Esophagus (tissue), 2 donors: ENCODE measurements around the gene S100A7. TPM values are rescaled to one million over a fixed set of nuclear protein-coding genes. Genes with fewer than 3 reads are reported as not detected.

Experiments
- H3K27ac ChIP-seq, 2 donors: one replicate each; pipeline ENCODE4 v1.5.1; 2013; ENCODE audit warnings: low read depth in 2 of 2, mild to moderate bottlenecking in 2 of 2, inconsistent platforms in 1 of 2, low read length in 1 of 2, moderate library complexity in 1 of 2
- H3K27me3 ChIP-seq, 2 donors: one replicate each; pipeline ENCODE4 v1.6.1; 2013; ENCODE audit warnings: low read length in 2 of 2, control low read depth in 1 of 2, mild to moderate bottlenecking in 1 of 2; ENCODE audit not compliant: insufficient read depth in 2 of 2, control insufficient read depth in 1 of 2
- H3K36me3 ChIP-seq, 2 donors: one replicate each; pipeline ENCODE4 v1.6.1; 2013; ENCODE audit warnings: low read length in 1 of 2; ENCODE audit not compliant: control insufficient read depth in 2 of 2, insufficient read depth in 2 of 2
- H3K4me1 ChIP-seq, 2 donors: one replicate each; pipeline ENCODE4 v1.6.1; 2013; ENCODE audit warnings: low read length in 1 of 2; ENCODE audit not compliant: control insufficient read depth in 2 of 2, insufficient read depth in 2 of 2
- H3K4me3 ChIP-seq, 2 donors: one replicate each; pipeline ENCODE4 v1.5.1; 2013; ENCODE audit warnings: low read length in 2 of 2, mild to moderate bottlenecking in 2 of 2, low read depth in 1 of 2, moderate library complexity in 1 of 2
- H3K9me3 ChIP-seq, 2 donors: one replicate each; pipeline ENCODE4 v1.6.1; 2013; ENCODE audit warnings: mild to moderate bottlenecking in 2 of 2, low read depth in 1 of 2, low read length in 1 of 2, moderate library complexity in 1 of 2; ENCODE audit not compliant: control insufficient read depth in 2 of 2, insufficient read depth in 1 of 2
- WGBS, 2 donors: extraction: QIAGEN DNeasy Blood & Tissue Kit; methylation state at CpG; one replicate each; pipeline ENCODE4 v1.1.7; 2013; 5-methylcytosine and 5-hydroxymethylcytosine counted together
- polyA plus RNA-seq, 2 donors: library from polyadenylated mRNA; stranded (reverse); fragments of 200-250 nt; gene quantifications; one replicate each; pipeline ENCODE4 v1.2.3, GENCODE V29; 2013
- donor health status: healthy with polysubstance abuse.
- donor health status: Bipolar disorder and iron deficiency.

The S100A7 gene
- 100 to 1,000 TPM; 115 to 689 TPM for polyA plus RNA-seq

DNA sequence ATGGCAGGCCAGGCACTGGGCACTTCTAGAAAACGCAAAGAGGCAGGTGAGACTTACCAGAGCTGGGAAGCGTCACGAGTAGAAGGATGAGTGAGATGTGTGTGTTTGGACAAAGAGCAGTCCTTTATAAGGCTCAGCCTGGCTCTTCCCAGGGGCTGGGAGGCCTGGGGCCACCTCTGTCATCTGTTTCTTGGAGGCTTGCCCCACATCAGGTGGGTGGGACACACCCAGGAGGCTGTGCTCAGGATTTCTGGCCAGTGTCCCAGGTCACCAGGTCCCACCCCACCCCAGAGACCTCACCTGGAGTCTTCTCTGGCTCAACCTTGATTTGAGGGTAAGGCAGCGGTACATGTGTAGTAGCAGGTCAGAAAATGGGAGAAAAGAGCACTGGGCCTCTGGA is at the start of gene S100A7:
Gene S100A7, minus strand, starts transcription at position 101 of the 400 bp plus-strand sequence. CDS start 1,638 bp downstream, outside the sequence.
- Histone ChIP-seq H3K4me1 (peaks cover 0 to 2% of the 10 kb centered on the region in 2 donors), H3K27me3 (no peaks in the 10 kb centered on the region), H3K4me3 (no peak within 1 kb of the TSS), H3K27ac (no peak within 1 kb of the TSS), H3K36me3 (no peaks in the 10 kb centered on the region), H3K9me3 (no peaks in the 10 kb centered on the region)
- 81% methylated on average over 4 of the region's 4 CpGs for WGBS, 2 donors

DNA sequence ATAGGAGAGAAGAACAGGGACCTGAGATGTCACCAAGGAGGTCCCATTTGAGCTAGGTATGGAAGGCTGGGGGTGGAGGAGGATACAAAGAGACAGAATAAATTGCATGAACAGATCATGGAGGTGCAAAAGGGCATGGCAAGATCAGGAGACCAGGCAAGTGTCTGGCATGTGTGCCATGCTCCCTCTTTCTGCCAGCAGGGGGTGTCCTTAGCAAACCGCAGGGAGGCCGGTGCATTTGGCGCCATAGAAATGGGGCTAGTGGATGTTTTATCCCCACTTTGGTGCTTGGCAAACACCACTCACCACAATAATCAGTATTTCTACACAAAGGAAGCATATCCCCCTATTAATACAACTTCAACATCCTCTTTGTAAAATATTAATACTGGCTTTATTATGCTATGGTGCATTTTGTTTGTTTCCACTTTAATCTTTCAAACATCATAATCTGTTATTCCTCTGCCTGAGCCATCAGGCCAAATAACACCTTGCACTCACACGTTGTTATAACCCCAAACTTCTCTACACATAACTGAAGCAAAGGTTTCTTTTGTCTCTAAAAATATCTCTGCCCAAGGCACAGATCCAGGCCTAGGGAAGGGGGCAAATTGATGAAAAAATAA is 49.4 kb upstream of the S100A7 start:
- H3K27me3 ChIP-seq = no peaks in the 10 kb centered on the region
- H3K9me3 ChIP-seq = no peaks in the 10 kb centered on the region
- peaks cover 4 to 7% of the 10 kb centered on the region in 2 donors for H3K4me1 ChIP-seq
- no peaks in the 10 kb centered on the region for H3K36me3 ChIP-seq
- H3K4me3 ChIP-seq = no peak overlapping the region
- no peak overlapping the region for H3K27ac ChIP-seq
- 57 to 65% methylated on average over 4 of the region's 4 CpGs for WGBS, 2 donors

DNA sequence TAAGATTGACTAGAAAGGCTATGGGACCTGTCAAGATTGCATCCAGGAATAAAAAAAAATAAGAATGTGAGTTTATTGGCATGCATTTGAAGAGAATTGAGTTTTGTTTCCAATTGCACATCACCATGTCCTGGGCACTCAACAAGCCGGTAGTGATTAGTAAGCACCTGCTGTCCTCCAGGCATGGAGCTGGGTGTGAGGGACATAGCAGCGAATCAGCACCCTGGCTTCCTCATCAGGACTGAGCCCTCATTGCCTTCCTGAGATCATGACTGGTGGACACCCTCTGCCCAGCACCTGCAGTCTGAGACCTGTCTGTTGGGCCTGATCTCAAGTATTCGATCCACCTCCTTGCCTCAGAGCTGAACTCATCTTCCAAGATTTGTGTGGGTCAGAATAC is 48.6 kb upstream of the S100A7 start:
- WGBS, 2 donors = 76 to 90% methylated on average over 3 of the region's 3 CpGs
- peaks cover 4 to 7% of the 10 kb centered on the region in 2 donors for H3K4me1 ChIP-seq
- no peak overlapping the region for H3K27ac ChIP-seq
- no peaks in the 10 kb centered on the region for H3K36me3 ChIP-seq
- H3K4me3 ChIP-seq = no peak overlapping the region
- no peaks in the 10 kb centered on the region for H3K27me3 ChIP-seq
- H3K9me3 ChIP-seq = no peaks in the 10 kb centered on the region

DNA sequence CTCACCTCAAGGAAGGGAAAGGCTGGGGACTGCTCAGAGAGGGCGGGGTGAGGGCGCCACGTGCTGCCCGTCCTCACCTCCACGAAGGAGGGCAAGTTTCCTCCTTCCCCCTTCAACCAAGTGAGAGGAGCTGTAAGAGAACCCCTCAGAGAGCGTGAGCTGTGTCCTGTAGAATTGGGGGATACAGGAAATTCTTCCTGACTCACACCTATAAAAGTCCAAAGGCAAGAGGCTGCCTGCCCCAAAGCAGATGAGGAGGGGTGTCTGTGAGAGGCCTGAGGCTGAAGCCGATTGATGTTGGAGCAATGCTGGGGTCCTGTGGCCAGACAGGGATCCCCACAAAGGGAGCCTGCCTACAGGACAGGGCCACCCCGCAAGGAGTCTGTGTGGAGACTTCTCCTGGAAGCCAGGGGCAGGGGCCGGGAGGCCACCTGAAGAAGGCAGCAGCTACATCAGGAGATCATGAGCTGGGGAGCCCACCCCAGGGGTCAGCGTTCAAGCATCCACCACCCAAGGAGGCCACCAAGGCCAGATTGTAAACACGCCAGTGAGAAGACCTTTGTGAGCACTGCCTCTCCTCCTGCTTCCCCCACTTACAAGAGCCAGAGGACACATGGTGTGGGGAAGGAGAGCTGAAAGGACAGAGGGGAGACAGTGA is 47.6 kb upstream of the S100A7 start:
- Histone ChIP-seq H3K27me3 (no peaks in the 10 kb centered on the region), H3K4me1 (peaks cover 4 to 7% of the 10 kb centered on the region in 2 donors), H3K4me3 (no peak overlapping the region), H3K36me3 (no peaks in the 10 kb centered on the region), H3K27ac (no peak overlapping the region), H3K9me3 (no peaks in the 10 kb centered on the region)
- 85 to 87% methylated on average over 11 of the region's 11 CpGs for WGBS, 2 donors

DNA sequence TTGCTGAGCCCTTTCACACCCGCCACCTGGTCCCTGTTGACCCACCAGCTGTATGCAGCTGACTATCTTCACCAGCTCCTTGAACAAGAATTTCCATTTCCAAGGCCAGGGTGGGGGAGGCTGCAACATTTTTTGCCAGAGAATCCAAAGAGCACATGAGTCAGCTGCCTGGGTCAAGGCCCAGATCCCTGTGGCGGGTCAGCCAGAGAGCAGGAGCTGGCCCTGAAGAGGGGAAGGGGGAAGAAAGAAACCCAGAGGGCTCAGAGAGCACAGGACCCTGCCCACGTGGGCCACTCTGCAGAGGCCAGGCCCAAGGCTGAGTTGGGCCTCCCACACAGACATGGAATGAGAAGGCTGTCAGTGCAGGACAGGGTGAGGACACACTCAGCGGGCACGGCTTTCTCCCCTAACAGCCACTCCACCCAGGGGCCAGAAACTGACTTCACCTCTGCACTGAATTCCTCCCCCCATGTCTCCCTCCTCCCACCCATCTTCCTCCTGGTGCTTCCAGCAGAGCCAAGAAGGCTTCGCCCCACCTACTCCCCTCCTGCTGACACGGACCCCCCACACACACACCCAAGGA is 46.5 kb upstream of the S100A7 start:
- Histone ChIP-seq H3K9me3 (no peaks in the 10 kb centered on the region), H3K27ac (peak overlapping the region; percentile 57 to 89), H3K4me3 (no peak overlapping the region), H3K4me1 (peaks cover 4% of the 10 kb centered on the region in 2 donors), H3K36me3 (no peaks in the 10 kb centered on the region), H3K27me3 (no peaks in the 10 kb centered on the region)
- 27 to 32% methylated on average over 7 of the region's 7 CpGs for WGBS, 2 donors

DNA sequence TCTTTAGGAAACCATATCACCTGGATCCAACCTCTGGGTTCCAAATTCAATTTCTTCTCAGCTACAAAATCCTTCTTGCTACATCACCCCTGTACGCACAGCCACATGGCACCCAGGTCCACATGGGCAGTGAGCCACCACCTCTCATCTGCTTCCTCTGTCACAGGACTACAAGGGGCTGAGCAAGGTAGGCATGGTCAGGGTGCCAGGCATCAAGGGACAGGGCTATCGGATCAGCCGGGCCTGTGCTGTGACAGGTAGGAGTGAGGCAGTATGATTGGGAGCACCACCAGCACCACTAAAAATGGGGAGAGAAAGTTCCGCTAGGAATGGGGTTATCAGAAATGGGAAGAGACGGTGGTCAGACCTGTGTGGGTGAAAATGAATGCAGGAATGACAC is 45.9 kb upstream of the S100A7 start:
- 78 to 89% methylated on average over 5 of the region's 5 CpGs for WGBS, 2 donors
- Histone ChIP-seq H3K27me3 (no peaks in the 10 kb centered on the region), H3K4me3 (no peak overlapping the region), H3K4me1 (peaks cover 4% of the 10 kb centered on the region in 2 donors), H3K9me3 (no peaks in the 10 kb centered on the region), H3K36me3 (no peaks in the 10 kb centered on the region), H3K27ac (peak overlapping the region in 1 of 2 donors; percentile 89)

DNA sequence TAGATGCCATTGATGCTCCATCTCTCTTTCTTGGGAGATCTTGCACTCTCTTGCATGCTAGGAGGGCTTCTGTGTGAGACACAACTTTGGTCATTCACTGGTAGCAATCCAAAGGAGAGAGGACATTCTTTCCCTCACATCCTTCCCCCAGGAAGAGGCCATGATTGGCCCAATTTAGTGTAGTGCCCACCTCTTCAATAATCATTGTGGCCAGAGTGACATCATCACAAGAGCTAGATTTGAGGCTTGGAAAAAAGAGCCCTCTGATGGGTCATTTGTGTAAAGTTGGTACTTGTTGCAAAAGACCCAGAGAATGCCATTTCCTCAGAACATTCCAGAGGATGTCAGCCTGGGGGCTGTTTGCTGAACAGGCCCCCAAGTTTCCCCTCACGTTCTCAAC is 45.1 kb upstream of the S100A7 start:
- 87 to 88% methylated on average over 1 of the region's 1 CpG for WGBS, 2 donors
- Histone ChIP-seq H3K9me3 (no peaks in the 10 kb centered on the region), H3K4me3 (no peak overlapping the region), H3K27ac (no peak overlapping the region), H3K36me3 (no peaks in the 10 kb centered on the region), H3K4me1 (peaks cover 4% of the 10 kb centered on the region in 2 donors), H3K27me3 (no peaks in the 10 kb centered on the region)

DNA sequence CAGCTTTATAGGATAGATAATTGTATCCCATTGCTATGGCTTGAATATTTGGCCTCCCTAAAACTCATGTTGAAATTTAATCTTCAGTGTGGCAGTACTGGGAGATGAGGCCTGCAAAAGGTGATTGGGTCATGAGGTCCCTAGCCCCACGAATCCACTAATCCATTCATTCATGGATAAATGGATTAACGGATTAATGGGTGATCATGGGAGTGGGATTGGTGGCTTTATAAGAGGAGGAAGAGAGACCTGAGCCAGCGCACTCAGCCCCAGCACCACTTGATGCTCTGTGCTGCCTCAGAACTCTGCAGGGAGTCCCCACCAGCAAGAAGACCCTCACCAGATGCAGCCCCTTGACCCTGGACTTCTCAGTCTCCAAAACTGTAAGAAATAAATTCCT is 43.3 kb upstream of the S100A7 start:
- WGBS, 2 donors = 76 to 77% methylated on average over 3 of the region's 3 CpGs
- H3K36me3 ChIP-seq = no peaks in the 10 kb centered on the region
- H3K9me3 ChIP-seq = no peaks in the 10 kb centered on the region
- H3K27me3 ChIP-seq = no peaks in the 10 kb centered on the region
- no peak overlapping the region for H3K27ac ChIP-seq
- no peak overlapping the region for H3K4me3 ChIP-seq
- peaks cover 4% of the 10 kb centered on the region in 2 donors for H3K4me1 ChIP-seq

DNA sequence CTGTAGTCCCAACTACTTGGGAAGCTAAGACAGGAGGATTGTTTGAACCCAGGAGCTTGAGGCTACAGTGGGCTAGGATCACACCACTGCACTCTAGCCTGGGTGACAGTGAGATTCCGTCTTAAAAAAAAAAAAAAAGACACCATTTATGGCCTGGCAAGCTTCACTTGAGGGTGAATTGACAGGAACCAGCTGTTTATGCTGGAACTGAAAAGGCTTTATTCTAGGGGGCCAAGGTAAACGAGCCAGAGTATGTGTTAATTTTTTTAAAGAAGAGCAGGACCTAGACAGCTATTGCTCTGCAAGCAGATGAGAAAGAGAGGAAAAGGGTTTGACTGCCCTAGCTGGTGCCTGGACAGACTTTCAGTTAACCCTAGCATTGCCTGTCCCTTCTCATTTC is 38.3 kb upstream of the S100A7 start:
- Histone ChIP-seq H3K27me3 (no peaks in the 10 kb centered on the region), H3K27ac (no peak overlapping the region), H3K9me3 (no peaks in the 10 kb centered on the region), H3K4me1 (no peaks in the 10 kb centered on the region), H3K36me3 (no peaks in the 10 kb centered on the region), H3K4me3 (no peak overlapping the region)
- WGBS, 2 donors = 23 to 25% methylated on average over 2 of the region's 2 CpGs
